ENCODE measurements around the gene ZHX3.

The ZHX3 gene

DNA sequence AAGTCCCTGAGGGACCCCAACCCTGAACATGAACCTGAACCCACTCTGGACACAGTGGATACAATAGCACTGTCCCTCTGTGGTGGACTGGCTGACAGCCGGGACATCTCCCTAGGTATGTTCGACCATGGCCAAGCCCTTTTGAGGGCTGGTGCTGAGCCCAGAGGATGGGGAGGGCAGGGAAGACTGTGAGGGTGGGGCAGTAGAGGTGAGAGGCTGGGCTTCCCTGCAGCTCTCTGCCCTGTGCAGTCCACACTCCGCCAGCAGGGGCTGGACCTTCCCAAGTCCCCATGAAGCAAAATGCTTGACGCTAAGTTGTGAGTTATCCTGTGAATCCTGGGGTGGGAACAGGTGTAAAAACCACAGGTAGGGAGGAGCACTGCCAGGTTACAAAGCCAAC lies 34.6 kb upstream of the ZHX3 start:
- H3K27ac ChIP-seq (ENCODE audit: low read length), result no peak overlapping the region
- H3K36me3 ChIP-seq (ENCODE audit: insufficient read depth, low read depth, low read length), result no peaks in the 10 kb centered on the region
- H3K4me3 ChIP-seq (ENCODE audit: low read length), result no peak overlapping the region
- H3K9me3 ChIP-seq (ENCODE audit: insufficient read depth, low read depth, low read length), result no peaks in the 10 kb centered on the region
- no peaks in the 10 kb centered on the region for H3K4me1 ChIP-seq (ENCODE audit: insufficient read depth, low read length)
- no peaks in the 10 kb centered on the region for H3K27me3 ChIP-seq (ENCODE audit: insufficient read depth, low read length)
- no peak overlapping the region for H3K9ac ChIP-seq (ENCODE audit: low read depth, low read length)

DNA sequence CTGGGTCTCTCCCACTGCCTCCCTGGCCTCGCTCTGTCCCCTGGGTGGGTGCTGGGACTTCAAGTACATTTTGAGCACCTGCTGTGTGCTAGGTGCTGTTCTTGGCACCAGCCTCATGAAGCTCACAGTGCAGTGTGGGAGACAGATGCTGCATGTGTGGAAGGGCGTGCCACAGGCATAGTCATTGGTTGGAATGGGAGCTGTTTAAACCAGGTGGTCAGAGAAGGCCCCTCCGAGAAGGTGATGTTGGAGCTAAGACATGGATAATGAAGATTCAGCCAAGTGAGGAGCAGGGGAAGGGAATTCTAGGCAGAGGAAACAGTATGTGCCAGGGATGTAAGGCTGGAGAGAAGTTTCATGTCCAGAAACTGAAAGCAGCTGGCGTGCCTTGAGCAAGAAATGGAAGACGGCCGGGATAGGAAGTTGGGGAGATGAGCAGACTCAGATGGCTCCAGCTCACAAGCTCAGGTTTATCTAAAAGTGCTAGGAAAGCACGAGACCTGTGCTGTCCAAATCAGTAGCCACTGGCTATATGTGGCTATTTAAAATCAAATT lies 33.0 kb upstream of the ZHX3 start:
- H3K36me3 ChIP-seq (ENCODE audit: insufficient read depth, low read depth, low read length), result no peaks in the 10 kb centered on the region
- H3K9ac ChIP-seq (ENCODE audit: low read depth, low read length), result no peak overlapping the region
- H3K9me3 ChIP-seq (ENCODE audit: insufficient read depth, low read depth, low read length), result no peaks in the 10 kb centered on the region
- H3K4me3 ChIP-seq (ENCODE audit: low read length), result no peak overlapping the region
- no peak overlapping the region for H3K27ac ChIP-seq (ENCODE audit: low read length)
- no peaks in the 10 kb centered on the region for H3K4me1 ChIP-seq (ENCODE audit: insufficient read depth, low read length)
- H3K27me3 ChIP-seq (ENCODE audit: insufficient read depth, low read length), result no peaks in the 10 kb centered on the region

DNA sequence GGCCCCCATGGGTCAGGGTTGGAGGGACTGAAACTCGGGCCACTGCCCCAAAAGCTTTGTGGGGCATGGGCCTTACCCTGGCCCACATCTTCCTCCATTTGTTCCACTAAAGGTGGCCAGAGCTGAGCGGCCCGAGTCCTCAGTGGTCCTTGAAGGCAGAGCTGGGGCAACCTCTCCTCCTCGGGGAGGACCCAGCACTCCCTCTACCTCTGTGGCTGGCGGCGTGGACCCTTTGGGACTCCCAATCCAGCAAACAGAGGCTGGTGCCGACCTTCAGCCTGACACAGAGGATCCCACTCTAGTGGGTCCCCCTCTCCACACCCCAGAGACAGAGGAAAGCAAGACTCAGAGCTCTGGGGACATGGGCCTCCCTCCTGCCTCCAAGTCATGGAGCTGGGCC lies 32.4 kb upstream of the ZHX3 start:
- Histone ChIP-seq H3K27ac (ENCODE audit: low read length) (no peak overlapping the region), H3K36me3 (ENCODE audit: insufficient read depth, low read depth, low read length) (no peaks in the 10 kb centered on the region)

DNA sequence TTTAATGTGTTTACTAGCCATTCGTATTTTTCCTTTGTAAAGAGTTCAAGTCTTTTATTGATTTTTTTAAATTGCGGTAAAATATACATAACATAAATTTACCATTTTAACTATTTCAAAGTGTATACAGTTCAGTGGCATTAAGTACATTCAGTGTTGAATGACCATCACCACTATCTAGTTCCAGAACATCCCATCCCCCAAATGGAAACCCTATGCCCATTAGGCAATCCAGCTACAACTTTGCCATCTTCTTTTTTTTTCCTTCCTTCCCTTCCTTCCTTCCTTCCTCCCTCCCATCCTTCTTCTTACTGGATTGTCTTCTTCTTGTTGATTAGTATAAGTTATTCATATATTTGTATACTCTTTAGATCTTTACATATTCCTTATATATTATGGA lies 31.7 kb upstream of the ZHX3 start:
- Histone ChIP-seq H3K36me3 (ENCODE audit: insufficient read depth, low read depth, low read length) (no peaks in the 10 kb centered on the region), H3K27ac (ENCODE audit: low read length) (no peak overlapping the region), H3K4me1 (ENCODE audit: insufficient read depth, low read length) (no peaks in the 10 kb centered on the region)

More for the DNA sequence above, 32.4 kb upstream of the ZHX3 start:
- no peak overlapping the region for H3K4me3 ChIP-seq (ENCODE audit: low read length)
- H3K9ac ChIP-seq (ENCODE audit: low read depth, low read length), result no peak overlapping the region
- no peaks in the 10 kb centered on the region for H3K9me3 ChIP-seq (ENCODE audit: insufficient read depth, low read depth, low read length)
- no peaks in the 10 kb centered on the region for H3K4me1 ChIP-seq (ENCODE audit: insufficient read depth, low read length)
- no peaks in the 10 kb centered on the region for H3K27me3 ChIP-seq (ENCODE audit: insufficient read depth, low read length)

DNA sequence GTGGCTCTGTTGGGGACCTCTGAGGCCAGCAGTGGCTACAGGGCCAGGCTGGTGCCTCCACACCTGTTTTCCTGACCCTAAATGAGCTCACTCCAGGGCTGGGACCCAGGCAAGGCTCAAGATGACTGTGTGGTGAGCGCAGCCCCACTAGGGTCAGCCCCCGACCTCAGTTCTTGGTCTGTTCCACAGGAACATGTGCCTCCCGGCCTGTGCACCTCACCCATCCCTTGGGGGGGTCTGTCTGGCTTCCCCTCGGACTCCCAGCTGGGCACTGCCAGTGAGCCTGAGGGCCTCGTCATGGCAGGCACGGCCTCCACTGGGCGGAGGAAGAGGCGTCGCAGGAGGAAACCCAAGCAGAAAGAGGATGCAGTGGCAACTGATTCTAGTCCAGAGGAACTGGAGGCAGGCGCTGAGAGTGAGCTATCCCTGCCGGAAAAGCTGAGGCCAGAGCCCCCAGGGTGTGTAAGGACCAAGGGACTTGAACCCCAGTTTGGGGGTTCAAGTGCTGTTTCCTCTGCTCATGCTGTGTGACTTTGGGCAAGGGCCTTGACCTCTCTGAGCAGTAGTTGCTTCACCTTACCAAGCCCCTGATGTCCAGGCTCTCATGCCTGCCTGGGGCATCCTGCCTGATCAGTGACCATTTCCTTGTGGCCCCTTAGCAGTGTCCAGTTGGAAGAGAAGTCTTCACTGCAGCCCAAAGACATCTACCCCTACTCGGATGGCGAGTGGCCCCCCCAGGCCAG lies 31.1 kb upstream of the ZHX3 start:
- Histone ChIP-seq H3K27ac (ENCODE audit: low read length) (no peak overlapping the region), H3K27me3 (ENCODE audit: insufficient read depth, low read length) (no peaks in the 10 kb centered on the region), H3K36me3 (ENCODE audit: insufficient read depth, low read depth, low read length) (no peaks in the 10 kb centered on the region), H3K9me3 (ENCODE audit: insufficient read depth, low read depth, low read length) (no peaks in the 10 kb centered on the region), H3K4me1 (ENCODE audit: insufficient read depth, low read length) (no peaks in the 10 kb centered on the region), H3K9ac (ENCODE audit: low read depth, low read length) (no peak overlapping the region), H3K4me3 (ENCODE audit: low read length) (no peak overlapping the region)

More for the DNA sequence above, 31.7 kb upstream of the ZHX3 start:
- no peaks in the 10 kb centered on the region for H3K9me3 ChIP-seq (ENCODE audit: insufficient read depth, low read depth, low read length)
- no peak overlapping the region for H3K9ac ChIP-seq (ENCODE audit: low read depth, low read length)
- no peaks in the 10 kb centered on the region for H3K27me3 ChIP-seq (ENCODE audit: insufficient read depth, low read length)
- H3K4me3 ChIP-seq (ENCODE audit: low read length), result no peak overlapping the region

DNA sequence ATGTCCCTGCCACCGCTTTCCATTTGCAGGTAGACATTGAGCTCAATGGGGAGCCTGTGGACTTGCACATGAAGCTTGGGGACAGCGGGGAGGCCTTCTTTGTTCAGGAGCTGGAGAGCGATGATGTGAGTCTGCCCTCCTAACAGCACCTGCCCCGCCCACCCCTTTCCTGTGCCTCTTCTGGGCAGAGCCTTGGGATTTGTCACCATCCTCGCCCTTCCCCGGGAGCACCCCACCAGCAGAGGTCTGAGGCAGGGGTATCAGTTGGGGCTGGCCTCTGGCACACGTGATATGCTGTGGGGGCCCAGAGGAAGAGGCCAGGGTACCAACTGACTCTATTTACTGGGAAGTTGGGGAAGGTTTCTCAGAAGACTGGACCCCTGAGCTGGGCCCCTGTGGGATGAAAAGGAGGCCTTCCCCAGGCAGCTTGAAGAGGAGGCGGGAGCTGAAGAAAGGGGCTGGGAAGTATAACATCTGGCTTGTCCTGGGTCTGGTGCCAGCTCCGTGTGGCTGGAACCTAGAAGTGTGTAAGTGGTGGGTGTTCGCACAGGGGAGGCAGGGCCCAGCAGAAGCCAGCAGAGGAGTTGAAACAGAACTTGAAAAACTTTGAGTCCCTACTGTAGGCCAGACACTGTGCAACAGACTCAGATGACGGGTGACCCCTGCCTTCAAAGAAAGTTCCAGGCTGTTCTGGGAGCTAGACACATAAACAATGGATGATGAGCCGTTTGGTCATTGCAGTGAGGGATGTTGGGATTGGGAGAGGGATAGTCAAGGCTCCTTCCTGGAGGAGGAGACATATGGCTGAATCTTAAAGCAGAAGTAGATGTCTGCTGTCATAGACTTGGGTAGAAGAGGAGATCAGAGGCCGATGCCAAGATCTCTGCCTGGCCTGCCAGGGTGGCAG lies 30.2 kb upstream of the ZHX3 start:
- no peak overlapping the region for H3K27ac ChIP-seq (ENCODE audit: low read length)
- H3K4me1 ChIP-seq (ENCODE audit: insufficient read depth, low read length), result no peaks in the 10 kb centered on the region
- H3K4me3 ChIP-seq (ENCODE audit: low read length), result no peak overlapping the region
- no peaks in the 10 kb centered on the region for H3K36me3 ChIP-seq (ENCODE audit: insufficient read depth, low read depth, low read length)
- no peaks in the 10 kb centered on the region for H3K9me3 ChIP-seq (ENCODE audit: insufficient read depth, low read depth, low read length)
- H3K27me3 ChIP-seq (ENCODE audit: insufficient read depth, low read length), result no peaks in the 10 kb centered on the region
- no peak overlapping the region for H3K9ac ChIP-seq (ENCODE audit: low read depth, low read length)

DNA sequence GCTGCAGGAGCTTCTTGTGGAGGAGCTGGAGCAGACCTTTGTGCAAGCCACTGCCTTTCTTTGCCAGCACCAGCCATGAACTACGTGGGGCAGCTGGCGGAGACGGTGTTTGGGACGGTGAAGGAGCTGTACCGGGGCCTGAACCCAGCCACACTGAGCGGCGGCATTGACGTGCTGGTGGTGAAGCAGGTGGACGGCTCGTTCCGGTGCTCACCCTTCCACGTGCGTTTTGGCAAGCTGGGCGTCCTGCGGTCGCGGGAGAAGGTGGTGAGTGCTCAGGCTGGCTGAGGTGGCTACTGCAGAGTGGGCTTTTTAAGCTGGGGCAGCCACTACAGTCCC lies 28.2 kb upstream of the ZHX3 start:
- no peak overlapping the region for H3K9ac ChIP-seq (ENCODE audit: low read depth, low read length)
- no peaks in the 10 kb centered on the region for H3K27me3 ChIP-seq (ENCODE audit: insufficient read depth, low read length)
- H3K4me1 ChIP-seq (ENCODE audit: insufficient read depth, low read length), result no peaks in the 10 kb centered on the region
- H3K4me3 ChIP-seq (ENCODE audit: low read length), result no peak overlapping the region
- H3K27ac ChIP-seq (ENCODE audit: low read length), result no peak overlapping the region
- no peaks in the 10 kb centered on the region for H3K9me3 ChIP-seq (ENCODE audit: insufficient read depth, low read depth, low read length)
- no peaks in the 10 kb centered on the region for H3K36me3 ChIP-seq (ENCODE audit: insufficient read depth, low read depth, low read length)

DNA sequence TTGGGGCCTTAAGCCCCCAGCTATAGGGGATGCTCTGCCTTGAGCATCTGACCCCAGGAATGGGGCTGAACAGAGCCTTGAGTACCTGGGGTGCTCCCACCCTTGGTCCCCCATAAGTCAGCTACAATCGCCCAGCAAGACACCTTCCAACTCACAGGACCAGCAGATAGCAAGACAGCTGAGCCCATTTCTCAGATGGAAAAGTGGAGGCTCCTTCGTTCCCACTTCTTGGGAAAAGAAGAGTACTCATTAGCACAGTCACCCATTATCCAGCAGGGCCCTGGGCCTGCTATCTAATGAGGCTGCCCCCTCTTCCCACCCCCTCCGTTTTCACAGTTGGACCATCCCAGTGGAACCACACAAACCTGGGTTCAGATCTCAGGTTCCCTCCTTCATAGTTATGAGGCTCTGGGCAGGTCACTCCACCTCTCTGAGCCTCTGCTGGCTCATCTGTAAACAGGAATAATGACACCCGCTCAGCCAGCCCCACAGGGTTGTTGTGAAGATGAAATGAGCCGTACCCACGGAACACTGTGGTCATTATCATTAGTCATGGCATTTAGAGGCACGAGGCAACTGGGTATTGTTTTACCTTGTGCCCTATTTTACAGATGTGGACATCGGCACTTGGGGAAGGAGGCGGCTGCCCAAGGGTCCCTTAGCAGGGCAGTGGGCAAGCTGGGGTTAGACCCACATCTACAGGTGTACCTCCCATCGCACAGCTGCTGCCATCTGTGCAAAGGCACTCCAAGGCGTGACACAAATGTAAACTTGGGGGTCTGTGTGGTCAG lies 27.6 kb upstream of the ZHX3 start:
- H3K4me3 ChIP-seq (ENCODE audit: low read length), result no peak overlapping the region
- H3K9me3 ChIP-seq (ENCODE audit: insufficient read depth, low read depth, low read length), result no peaks in the 10 kb centered on the region
- H3K36me3 ChIP-seq (ENCODE audit: insufficient read depth, low read depth, low read length), result no peaks in the 10 kb centered on the region
- H3K27ac ChIP-seq (ENCODE audit: low read length), result no peak overlapping the region
- H3K27me3 ChIP-seq (ENCODE audit: insufficient read depth, low read length), result no peaks in the 10 kb centered on the region
- no peaks in the 10 kb centered on the region for H3K4me1 ChIP-seq (ENCODE audit: insufficient read depth, low read length)
- no peak overlapping the region for H3K9ac ChIP-seq (ENCODE audit: low read depth, low read length)

DNA sequence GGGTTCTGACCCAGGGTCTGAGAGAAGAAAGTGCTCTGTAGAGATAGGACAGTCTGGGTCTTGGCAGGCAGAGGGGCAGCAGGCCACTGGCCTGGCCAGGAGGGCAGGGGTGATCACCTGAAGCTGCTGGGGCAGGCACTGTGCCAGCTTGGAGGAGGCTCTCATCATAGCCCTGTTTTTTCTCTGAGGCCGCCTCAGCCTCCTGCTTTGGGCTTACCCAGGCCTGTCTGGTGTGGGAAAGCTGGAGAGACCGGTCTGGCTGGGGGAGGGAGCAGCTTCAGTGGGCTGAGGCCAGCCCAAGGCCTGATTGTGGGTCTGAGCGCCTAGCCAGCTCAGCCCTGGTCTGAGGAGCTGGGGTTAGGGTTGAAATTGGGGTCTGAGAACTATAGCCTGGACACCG lies 26.9 kb upstream of the ZHX3 start:
- no peak overlapping the region for H3K4me3 ChIP-seq (ENCODE audit: low read length)

DNA sequence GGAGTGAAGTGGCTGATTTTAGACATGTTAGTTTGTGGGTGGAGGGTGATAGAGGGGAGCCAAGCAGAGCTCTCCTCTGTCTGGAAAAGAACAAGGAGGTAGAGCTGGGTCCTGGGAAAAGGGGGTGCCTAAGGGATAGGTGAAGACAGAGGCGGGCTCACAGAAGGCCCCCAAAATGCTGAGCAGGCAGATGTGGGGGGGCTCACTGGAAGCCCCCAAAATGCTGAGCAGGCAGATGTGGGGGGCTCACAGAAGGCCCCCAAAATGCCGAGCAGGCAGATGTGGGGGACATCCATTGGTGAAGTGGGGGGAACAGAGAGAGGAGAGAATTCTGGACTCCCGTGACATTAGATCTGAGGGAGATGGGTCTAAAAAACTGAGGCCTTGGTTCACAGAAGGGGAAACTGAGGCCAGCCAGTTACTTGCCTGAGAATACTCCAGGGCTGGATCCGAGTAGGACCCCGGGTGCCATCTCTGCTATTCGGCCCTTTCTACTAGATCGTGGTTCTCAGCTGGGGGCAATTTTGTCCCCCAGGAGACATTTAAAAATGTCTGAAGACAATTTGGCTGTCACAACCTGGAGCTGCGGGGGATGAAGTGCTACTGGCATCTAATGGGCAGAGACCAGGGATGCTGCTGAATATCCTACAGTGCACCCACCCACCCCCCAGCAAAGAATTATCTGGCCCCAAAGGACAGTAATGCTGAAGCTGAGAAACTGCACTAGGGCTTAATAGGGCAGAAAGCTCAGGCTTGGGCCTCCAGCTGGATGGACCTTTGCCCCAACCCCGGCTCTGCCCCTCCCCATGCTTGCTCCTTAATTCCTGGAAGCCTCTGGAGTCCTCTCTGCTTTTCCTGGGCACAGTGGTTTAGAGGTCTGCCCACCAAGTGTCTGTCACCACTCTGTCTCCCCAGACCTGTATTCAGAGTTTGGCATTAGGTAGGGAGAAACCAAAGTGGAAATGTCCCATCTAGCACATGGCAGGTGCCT lies 25.2 kb upstream of the ZHX3 start:
- Histone ChIP-seq H3K4me1 (ENCODE audit: insufficient read depth, low read length) (no peaks in the 10 kb centered on the region), H3K4me3 (ENCODE audit: low read length) (no peak overlapping the region), H3K9me3 (ENCODE audit: insufficient read depth, low read depth, low read length) (no peaks in the 10 kb centered on the region), H3K36me3 (ENCODE audit: insufficient read depth, low read depth, low read length) (no peaks in the 10 kb centered on the region), H3K27ac (ENCODE audit: low read length) (no peak overlapping the region), H3K9ac (ENCODE audit: low read depth, low read length) (no peak overlapping the region), H3K27me3 (ENCODE audit: insufficient read depth, low read length) (peaks cover 12% of the 10 kb centered on the region)

More for the DNA sequence above, 26.9 kb upstream of the ZHX3 start:
- H3K36me3 ChIP-seq (ENCODE audit: insufficient read depth, low read depth, low read length), result no peaks in the 10 kb centered on the region
- H3K4me1 ChIP-seq (ENCODE audit: insufficient read depth, low read length), result no peaks in the 10 kb centered on the region
- no peak overlapping the region for H3K27ac ChIP-seq (ENCODE audit: low read length)
- H3K9me3 ChIP-seq (ENCODE audit: insufficient read depth, low read depth, low read length), result no peaks in the 10 kb centered on the region
- peaks cover 4% of the 10 kb centered on the region for H3K27me3 ChIP-seq (ENCODE audit: insufficient read depth, low read length)
- H3K9ac ChIP-seq (ENCODE audit: low read depth, low read length), result no peak overlapping the region

Data from iPS-20b (cell line).